DOHH2 (cell line): Measurements from ENCODE around the gene FAM124A.

Source experiments
- H3F3A ChIP-seq: fragments of 200-600 bp; sonication (generic), shearing (Covaris generic); 2 replicates; pipeline ENCODE4 v1.6.0; 2016; ENCODE audit warnings: antibody characterized with exemption, mild to moderate bottlenecking; ENCODE audit not compliant: control insufficient read depth, insufficient read depth
- H3K27ac ChIP-seq: fragments of 200-600 bp; sonication (generic); 2 replicates; pipeline ENCODE4 v1.5.1; 2014; ENCODE audit warnings: low read depth, mild to moderate bottlenecking, low read length, moderate library complexity
- H3K27me3 ChIP-seq: fragments of 200-600 bp; sonication (generic); 2 replicates; pipeline ENCODE4 v1.6.1; 2014; ENCODE audit warnings: mild to moderate bottlenecking, low read length, mixed read lengths; ENCODE audit not compliant: control insufficient read depth
- H3K36me3 ChIP-seq: fragments of 200-600 bp; sonication (generic); 2 replicates; pipeline ENCODE4 v1.6.1; 2014; ENCODE audit warnings: mild to moderate bottlenecking, low read length, moderate library complexity, mixed read lengths; ENCODE audit not compliant: control insufficient read depth
- H3K4me1 ChIP-seq: fragments of 200-600 bp; sonication (generic); 2 replicates; pipeline ENCODE4 v1.6.1; 2014; ENCODE audit warnings: mild to moderate bottlenecking, low read length, mixed read lengths; ENCODE audit not compliant: control insufficient read depth
- H3K4me2 ChIP-seq: fragments of 200-600 bp; sonication (generic); 2 replicates; pipeline ENCODE4 v1.6.0; 2014; ENCODE audit warnings: mild to moderate bottlenecking, low read length, moderate library complexity
- H3K4me3 ChIP-seq: fragments of 200-600 bp; sonication (generic); 2 replicates; pipeline ENCODE4 v1.5.1; 2014; ENCODE audit warnings: mild to moderate bottlenecking, low read length, mixed read lengths
- H3K79me2 ChIP-seq: fragments of 200-600 bp; sonication (generic); 2 replicates; pipeline ENCODE4 v1.6.1; 2014; ENCODE audit warnings: mild to moderate bottlenecking, low read length, mixed read lengths; ENCODE audit not compliant: control insufficient read depth
- H3K9me2 ChIP-seq: fragments of 200-600 bp; sonication (generic); replicated peaks from 2 replicates; pipeline ENCODE4 v1.6.1; 2014; ENCODE audit warnings: mild to moderate bottlenecking, low read length, mixed read lengths; ENCODE audit not compliant: control insufficient read depth
- H3K9me3 ChIP-seq: fragments of 200-600 bp; sonication (generic); 2 replicates; pipeline ENCODE4 v1.6.1; 2014; ENCODE audit warnings: antibody characterized with exemption, low read length, mixed read lengths; ENCODE audit not compliant: control insufficient read depth, insufficient read depth
- H4K20me1 ChIP-seq: fragments of 200-600 bp; sonication (generic); 2 replicates; pipeline ENCODE4 v1.6.0; 2014; ENCODE audit warnings: low read depth, mild to moderate bottlenecking, antibody characterized with exemption, low read length, moderate library complexity; ENCODE audit not compliant: control insufficient read depth, insufficient read depth
- EZH2phosphoT487 ChIP-seq: fragments of 200-600 bp; sonication (generic); IDR thresholded peaks from 2 replicates; pipeline ENCODE4 v1.6.1; 2017; ENCODE audit warnings: borderline replicate concordance, mild to moderate bottlenecking, antibody characterized with exemption, low read length, moderate library complexity, mixed read lengths
- TF ChIP-seq, protein P1 (sequence below): fragments of 200-600 bp; sonication (generic); IDR thresholded peaks from one replicate; pipeline ENCODE4 v1.5.1; 2014; ENCODE audit warnings: antibody characterized with exemption, mild to moderate bottlenecking, low read depth, low read length; ENCODE audit not compliant: poor library complexity, severe bottlenecking

FAM124A gene

DNA sequence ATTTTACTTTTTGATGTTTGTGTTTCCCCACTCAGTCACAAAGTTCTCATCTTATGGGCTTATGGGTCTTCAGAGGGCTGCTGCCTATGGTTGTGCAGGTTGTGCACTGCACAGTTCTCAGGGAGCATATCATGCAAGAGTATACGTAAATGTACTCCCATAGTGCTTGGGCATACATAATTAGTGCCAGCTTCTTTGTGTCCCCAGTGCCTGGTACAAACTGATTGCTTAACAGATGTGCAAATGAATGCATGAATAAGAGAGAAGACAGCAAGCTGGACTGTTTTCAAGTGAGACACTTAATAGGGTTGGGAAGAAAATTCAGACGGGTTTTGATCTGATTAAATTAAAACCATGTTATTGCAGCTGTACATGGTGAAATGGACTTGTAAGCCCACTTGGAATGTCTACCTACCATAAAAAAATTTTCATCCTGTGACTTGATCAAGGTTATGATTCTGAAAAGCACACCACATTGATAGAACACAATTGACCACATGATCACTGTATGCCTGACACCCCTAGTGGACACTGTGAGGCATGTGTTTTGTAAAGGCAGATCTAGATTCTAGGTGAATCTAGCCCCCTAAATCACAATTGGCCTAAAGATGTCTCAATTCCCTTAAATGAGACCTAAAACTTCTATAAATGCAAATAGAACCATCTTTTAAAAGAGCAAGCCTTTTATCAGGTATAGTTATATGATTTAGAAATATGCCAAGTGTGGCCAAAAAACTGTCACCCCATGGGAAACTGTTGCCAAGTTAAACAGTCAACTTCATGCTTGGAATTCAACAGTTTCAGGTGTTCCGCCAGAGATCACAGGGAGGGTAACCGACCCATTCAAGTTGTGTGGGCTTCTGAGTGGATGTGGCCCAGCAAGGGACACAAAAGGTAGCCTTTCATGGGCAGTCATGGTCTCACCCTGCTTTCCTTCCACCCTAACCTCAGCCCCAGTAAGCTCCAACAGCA, 27.9 kb downstream of the FAM124A start:
- Histone ChIP-seq H3K9me3 (no peaks in the 10 kb centered on the region), H3K4me3 (no peak overlapping the region), H3K27me3 (no peaks in the 10 kb centered on the region), H3K27ac (no peak overlapping the region), H3F3A (no peaks in the 10 kb centered on the region), H3K36me3 (no peaks in the 10 kb centered on the region), H3K4me1 (peaks cover 20% of the 10 kb centered on the region), H4K20me1 (no peaks in the 10 kb centered on the region), H3K9me2 (no peaks in the 10 kb centered on the region), H3K4me2 (no peak overlapping the region), H3K79me2 (no peaks in the 10 kb centered on the region)
- TF ChIP-seq, protein P1, sequence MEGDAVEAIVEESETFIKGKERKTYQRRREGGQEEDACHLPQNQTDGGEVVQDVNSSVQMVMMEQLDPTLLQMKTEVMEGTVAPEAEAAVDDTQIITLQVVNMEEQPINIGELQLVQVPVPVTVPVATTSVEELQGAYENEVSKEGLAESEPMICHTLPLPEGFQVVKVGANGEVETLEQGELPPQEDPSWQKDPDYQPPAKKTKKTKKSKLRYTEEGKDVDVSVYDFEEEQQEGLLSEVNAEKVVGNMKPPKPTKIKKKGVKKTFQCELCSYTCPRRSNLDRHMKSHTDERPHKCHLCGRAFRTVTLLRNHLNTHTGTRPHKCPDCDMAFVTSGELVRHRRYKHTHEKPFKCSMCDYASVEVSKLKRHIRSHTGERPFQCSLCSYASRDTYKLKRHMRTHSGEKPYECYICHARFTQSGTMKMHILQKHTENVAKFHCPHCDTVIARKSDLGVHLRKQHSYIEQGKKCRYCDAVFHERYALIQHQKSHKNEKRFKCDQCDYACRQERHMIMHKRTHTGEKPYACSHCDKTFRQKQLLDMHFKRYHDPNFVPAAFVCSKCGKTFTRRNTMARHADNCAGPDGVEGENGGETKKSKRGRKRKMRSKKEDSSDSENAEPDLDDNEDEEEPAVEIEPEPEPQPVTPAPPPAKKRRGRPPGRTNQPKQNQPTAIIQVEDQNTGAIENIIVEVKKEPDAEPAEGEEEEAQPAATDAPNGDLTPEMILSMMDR: peak; percentile 63
- TF ChIP-seq EZH2phosphoT487: no peak

DNA sequence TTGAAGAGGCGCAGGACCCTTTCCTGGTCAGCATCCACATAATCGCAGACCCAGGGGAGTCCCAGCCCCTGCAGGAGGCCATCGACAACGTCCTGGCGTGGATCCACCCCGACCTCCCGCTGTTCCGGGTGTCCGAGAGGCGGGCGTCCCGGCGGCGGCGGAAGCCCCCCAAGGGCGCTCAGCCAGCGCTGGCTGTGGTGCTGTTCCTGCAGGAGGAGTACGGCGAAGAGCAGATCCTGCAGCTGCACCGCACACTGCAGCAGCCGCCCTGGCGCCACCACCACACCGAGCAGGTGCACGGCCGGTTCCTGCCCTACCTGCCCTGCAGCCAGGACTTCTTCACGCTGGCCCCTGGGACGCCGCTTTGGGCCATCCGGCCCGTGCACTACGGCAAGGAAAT, 29.3 kb downstream of the FAM124A start:
- H3F3A ChIP-seq: no peaks in the 10 kb centered on the region
- H3K9me2 ChIP-seq: no peaks in the 10 kb centered on the region
- no peaks in the 10 kb centered on the region for H4K20me1 ChIP-seq
- TF ChIP-seq EZH2phosphoT487: no peak
- TF ChIP-seq, protein P1: no peak
- H3K4me1 ChIP-seq: peaks cover 20% of the 10 kb centered on the region
- no peaks in the 10 kb centered on the region for H3K27me3 ChIP-seq
- no peak overlapping the region for H3K4me2 ChIP-seq
- H3K36me3 ChIP-seq: no peaks in the 10 kb centered on the region
- no peaks in the 10 kb centered on the region for H3K9me3 ChIP-seq
- no peaks in the 10 kb centered on the region for H3K79me2 ChIP-seq
- H3K27ac ChIP-seq: no peak overlapping the region
- H3K4me3 ChIP-seq: no peak overlapping the region

DNA sequence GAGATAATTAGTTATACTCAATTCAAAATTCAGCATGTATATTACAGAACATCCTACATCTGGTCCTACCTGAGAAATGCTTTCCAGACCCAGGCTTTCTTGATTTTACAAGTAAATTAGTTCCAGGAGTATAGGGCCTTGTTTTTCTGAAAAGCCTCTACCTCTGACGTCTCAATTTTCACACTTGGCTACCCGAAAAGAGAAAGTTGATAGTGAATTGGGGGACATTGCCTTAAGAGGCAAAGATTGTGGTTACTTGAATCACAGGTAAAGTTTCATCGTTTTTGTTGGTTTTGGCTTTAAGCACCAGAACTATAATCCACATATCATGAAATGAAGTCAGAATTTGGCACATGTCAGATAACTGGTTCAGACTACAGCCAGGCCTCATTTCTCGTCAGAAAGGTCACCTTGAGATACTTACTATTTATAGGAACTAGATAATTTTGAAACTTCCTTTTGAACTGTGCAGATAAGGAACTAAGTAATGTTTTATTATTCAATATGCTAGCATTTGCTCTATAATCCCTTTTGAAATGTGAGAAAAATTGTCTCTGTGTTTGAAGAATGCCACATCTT, 30.8 kb downstream of the FAM124A start:
- Histone ChIP-seq H3K36me3 (no peaks in the 10 kb centered on the region), H3K4me1 (peaks cover 20% of the 10 kb centered on the region), H3K9me2 (no peaks in the 10 kb centered on the region), H3K79me2 (no peaks in the 10 kb centered on the region), H3K27me3 (no peaks in the 10 kb centered on the region), H3K27ac (no peak overlapping the region), H3K9me3 (no peaks in the 10 kb centered on the region), H3F3A (no peaks in the 10 kb centered on the region), H4K20me1 (no peaks in the 10 kb centered on the region), H3K4me3 (peak overlapping the region; percentile 22), H3K4me2 (peak overlapping the region; percentile 40)
- TF ChIP-seq EZH2phosphoT487: no peak
- TF ChIP-seq, protein P1: no peak
